Measurements from ENCODE around the gene ATXN7. TPM values are rescaled to one million over a fixed set of nuclear protein-coding genes. Genes with fewer than 3 reads are reported as not detected.
A peak's percentile ranks its signal among the peaks of the same experiment; 100 is the strongest.

Gene ATXN7
- total RNA-seq, 1 experiment from 2014 or later, result 11.3 TPM

- peak; percentile 63 for DNase-seq (ENCODE audit: low spot score)
- no TSS peak for BruUV-seq (replicated peaks)
- Histone ChIP-seq H3K4me3 (ENCODE audit: low read depth, low read length, poor library complexity, severe bottlenecking) (peak overlapping the region; percentile 23), H3K9me3 (ENCODE audit: low read depth, low read length, poor library complexity, severe bottlenecking) (no peaks in the 10 kb centered on the region), H3K4me1 (ENCODE audit: insufficient read depth, low read length, poor library complexity, severe bottlenecking) (peaks cover 30% of the 10 kb centered on the region), H3K27ac (ENCODE audit: low read depth, low read length, poor library complexity, severe bottlenecking) (peak overlapping the region; percentile 2), H3K36me3 (ENCODE audit: insufficient read depth, low read length, poor library complexity, severe bottlenecking) (no peaks in the 10 kb centered on the region), H3K27me3 (replicated peaks; ENCODE audit: insufficient read depth, low read depth, low read length, poor library complexity) (no peaks in the 10 kb centered on the region)
- CTCF ChIA-PET, result interaction anchor here (0.6 kb wide), 1 partner anchor 33 kb away, joined by 5 read pairs; no protein-coding TSS in a partner anchor
- POLR2A ChIA-PET (ENCODE audit: low non-redundant PET), result no interaction called here
- intact Hi-C loops (cut with micrococcal nuclease; ENCODE audit: unreplicated experiment), result no loop called here
- no peak for TF ChIP-seq CTCF (conservative IDR thresholded peaks at IDR 0.05; ENCODE audit: low read depth, low read length)
- no peak for TF ChIP-seq EZH2 (IDR thresholded peaks at IDR 0.05; ENCODE audit: borderline replicate concordance, low read depth, low read length, poor library complexity, severe bottlenecking)
These were observed 96.5 kb downstream of the ATXN7 start for GRCh38 chr3:63960048-63960711.

GRCh38 chr3:63961891-63962290, 98.2 kb downstream of the ATXN7 start:
- no peak for DNase-seq (ENCODE audit: low spot score)
- H3K27me3 ChIP-seq (replicated peaks; ENCODE audit: insufficient read depth, low read depth, low read length, poor library complexity), result no peaks in the 10 kb centered on the region
- intact Hi-C loops (cut with micrococcal nuclease; ENCODE audit: unreplicated experiment), result no loop called here
- ChIA-PET POLR2A (ENCODE audit: low non-redundant PET) (no interaction called here), CTCF (no interaction called here)
- TF ChIP-seq CTCF (conservative IDR thresholded peaks at IDR 0.05; ENCODE audit: low read depth, low read length), result peak; percentile 51
- TF ChIP-seq EZH2 (IDR thresholded peaks at IDR 0.05; ENCODE audit: borderline replicate concordance, low read depth, low read length, poor library complexity, severe bottlenecking), result no peak
- no peaks in the 10 kb centered on the region for H3K36me3 ChIP-seq (ENCODE audit: insufficient read depth, low read length, poor library complexity, severe bottlenecking)
- no TSS peak for BruUV-seq (replicated peaks)
- no peaks in the 10 kb centered on the region for H3K9me3 ChIP-seq (ENCODE audit: low read depth, low read length, poor library complexity, severe bottlenecking)
- no peak overlapping the region for H3K27ac ChIP-seq (ENCODE audit: low read depth, low read length, poor library complexity, severe bottlenecking)
- H3K4me1 ChIP-seq (ENCODE audit: insufficient read depth, low read length, poor library complexity, severe bottlenecking), result peaks cover 30% of the 10 kb centered on the region
- H3K4me3 ChIP-seq (ENCODE audit: low read depth, low read length, poor library complexity, severe bottlenecking), result no peak overlapping the region

DNA sequence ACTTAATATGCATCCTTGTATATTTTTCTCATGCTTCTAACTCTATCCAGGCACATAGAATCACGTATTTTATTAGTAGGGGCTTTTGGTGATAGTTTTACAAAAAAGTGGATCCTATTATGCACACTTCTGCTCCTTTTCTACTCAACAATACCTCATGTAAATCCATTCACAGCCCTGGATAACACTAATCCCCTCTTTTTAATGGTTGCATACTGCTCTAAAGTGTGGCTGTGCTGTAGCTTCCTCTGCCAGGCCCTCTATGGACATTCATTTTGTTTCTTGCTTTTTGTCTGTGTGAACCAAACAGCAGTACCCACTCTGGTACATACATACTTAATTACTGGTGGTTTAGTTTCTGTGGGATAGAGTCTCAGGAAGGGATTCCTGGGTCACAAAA, 99.8 kb downstream of the ATXN7 start:
- H3K9me3 ChIP-seq (ENCODE audit: low read depth, low read length, poor library complexity, severe bottlenecking), result no peaks in the 10 kb centered on the region
- TF ChIP-seq EZH2 (IDR thresholded peaks at IDR 0.05; ENCODE audit: borderline replicate concordance, low read depth, low read length, poor library complexity, severe bottlenecking) (no peak), CTCF (conservative IDR thresholded peaks at IDR 0.05; ENCODE audit: low read depth, low read length) (no peak)
- H3K4me3 ChIP-seq (ENCODE audit: low read depth, low read length, poor library complexity, severe bottlenecking), result no peak overlapping the region
- ChIA-PET CTCF (no interaction called here), POLR2A (ENCODE audit: low non-redundant PET) (no interaction called here)
- H3K27me3 ChIP-seq (replicated peaks; ENCODE audit: insufficient read depth, low read depth, low read length, poor library complexity), result no peaks in the 10 kb centered on the region
- H3K4me1 ChIP-seq (ENCODE audit: insufficient read depth, low read length, poor library complexity, severe bottlenecking), result peaks cover 31% of the 10 kb centered on the region
- intact Hi-C loops (cut with micrococcal nuclease; ENCODE audit: unreplicated experiment), result no loop called here
- no peak overlapping the region for H3K27ac ChIP-seq (ENCODE audit: low read depth, low read length, poor library complexity, severe bottlenecking)
- H3K36me3 ChIP-seq (ENCODE audit: insufficient read depth, low read length, poor library complexity, severe bottlenecking), result no peaks in the 10 kb centered on the region
- no TSS peak for BruUV-seq (replicated peaks)
- no peak for DNase-seq (ENCODE audit: low spot score)
